Activated naive CD8-positive, alpha-beta T cell treated with anti-CD3 and anti-CD28 coated beads, Interleukin-2, amount 50 U/mL, for 24 hours (primary cell): ENCODE data around the gene DCDC2B.
A peak's percentile ranks its signal among the peaks of the same experiment; 100 is the strongest.

Source experiments
- ATAC-seq: fragments of 150-1000 bp; cut with Tn5 transposase; one replicate; pipeline ENCODE4 v1.10.0; 2021
- DNase-seq: peaks from one replicate; pipeline ENCODE4 v3.0.0; 2021
- H3K27ac Mint-ChIP-seq: one replicate; pipeline ENCODE4 v1.8.0; 2021; ENCODE audit warnings: mild to moderate bottlenecking, mixed read lengths
- H3K27me3 Mint-ChIP-seq: one replicate; pipeline ENCODE4 v1.8.0; 2021; ENCODE audit warnings: mixed read lengths
- H3K36me3 Mint-ChIP-seq: one replicate; pipeline ENCODE4 v1.8.0; 2021; ENCODE audit warnings: low read depth, mixed read lengths
- H3K4me1 Mint-ChIP-seq: one replicate; pipeline ENCODE4 v1.8.0; 2021; ENCODE audit warnings: mixed read lengths
- H3K4me3 Mint-ChIP-seq: one replicate; pipeline ENCODE4 v1.8.0; 2021; ENCODE audit warnings: mild to moderate bottlenecking, moderate library complexity, mixed read lengths
- H3K9me3 Mint-ChIP-seq: one replicate; pipeline ENCODE4 v1.8.0; 2021; ENCODE audit warnings: mixed read lengths

The DCDC2B gene

DNA sequence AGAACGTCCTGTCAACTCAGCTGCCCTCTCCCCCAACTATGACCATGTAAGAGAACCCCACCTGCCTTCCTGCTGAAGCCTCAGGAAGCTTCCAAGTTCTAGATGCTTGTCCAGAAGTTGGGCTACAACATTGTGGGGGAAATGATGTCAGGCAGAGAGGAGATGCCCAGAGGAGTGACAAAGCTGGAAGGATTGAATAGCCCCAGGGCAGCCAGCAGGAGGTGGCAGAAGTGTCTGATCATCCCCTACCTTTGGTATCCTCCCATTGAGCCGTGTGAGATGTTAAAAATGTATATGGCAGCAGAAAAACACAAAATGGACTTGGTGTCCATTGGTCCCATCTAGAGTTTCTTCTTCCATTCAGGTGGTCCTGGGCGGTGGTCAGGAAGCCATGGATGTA is 19.9 kb downstream of the DCDC2B start:
- Mint-ChIP-seq H3K4me3 (no peak overlapping the region), H3K4me1 (peaks cover 15% of the 10 kb centered on the region), H3K9me3 (no peaks in the 10 kb centered on the region), H3K36me3 (peaks cover 43% of the 10 kb centered on the region), H3K27ac (no peak overlapping the region), H3K27me3 (no peaks in the 10 kb centered on the region)
- DNase-seq (no peak), ATAC-seq (no peak)

DNA sequence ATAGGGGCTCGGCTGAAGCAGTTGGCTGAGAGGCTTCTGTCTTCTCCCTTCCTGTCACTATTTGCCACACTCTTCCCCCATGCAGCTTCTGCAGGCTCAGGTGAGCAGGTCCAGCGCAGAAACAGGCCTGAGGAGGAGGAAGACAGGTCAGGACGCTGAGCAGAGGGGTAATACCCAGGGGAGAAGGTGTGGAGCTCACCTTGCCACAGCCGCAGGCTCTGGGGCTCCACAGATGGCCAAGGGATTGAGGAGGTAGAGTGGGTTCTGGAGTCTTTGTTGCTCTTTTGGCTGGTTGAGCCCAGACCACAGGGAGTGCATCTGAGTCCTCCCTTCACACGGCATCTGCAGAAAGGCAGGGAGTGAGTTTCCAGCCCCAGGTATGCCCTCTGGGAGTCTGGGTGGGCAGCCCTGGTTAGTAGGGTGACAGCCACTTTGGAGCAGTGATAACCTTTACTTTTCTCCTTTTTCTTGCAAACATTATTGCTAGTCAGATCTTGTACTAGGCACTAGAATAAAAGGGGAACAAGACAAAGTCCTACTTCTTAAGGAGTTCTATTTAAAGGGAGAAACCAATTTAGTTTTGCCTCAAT is 23.0 kb downstream of the DCDC2B start:
- no peak overlapping the region for H3K27ac Mint-ChIP-seq

DNA sequence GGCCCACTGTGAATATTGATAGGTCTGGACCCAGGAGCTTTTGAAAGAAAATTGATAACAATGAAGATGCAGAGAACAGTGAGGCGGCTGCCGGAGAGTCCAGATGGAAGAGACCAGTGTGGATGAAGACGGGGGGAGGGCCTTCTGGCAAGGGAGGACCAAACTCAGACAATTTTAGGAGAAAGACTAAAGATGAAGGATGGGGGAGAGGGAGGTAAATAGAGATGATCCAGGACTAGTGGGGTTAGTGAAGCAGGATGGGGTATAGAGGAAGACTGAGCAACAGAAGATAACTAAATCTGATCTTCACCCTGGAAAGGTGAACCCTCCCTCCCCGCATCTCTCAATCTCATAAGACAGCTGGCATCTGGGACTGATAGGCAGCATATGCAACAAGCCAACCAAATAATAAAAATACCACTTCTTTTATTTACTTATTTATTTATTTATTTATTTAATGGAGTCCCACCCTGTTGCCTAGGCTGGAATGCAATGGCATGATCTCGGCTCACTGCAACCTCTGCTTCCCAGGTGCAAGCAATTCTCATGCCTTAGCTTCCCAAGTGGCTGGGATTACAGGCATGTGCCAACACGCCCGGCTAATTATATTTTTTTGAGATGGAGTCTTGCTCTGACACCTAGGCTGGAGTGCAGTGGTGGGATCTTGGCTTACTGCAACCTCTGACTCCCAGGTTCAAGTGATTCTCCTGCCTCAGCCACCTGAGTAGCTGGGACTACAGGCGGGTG is 23.8 kb downstream of the DCDC2B start:
- ATAC-seq (no peak), DNase-seq (no peak)
- H3K27ac Mint-ChIP-seq: no peak overlapping the region
- no peak overlapping the region for H3K4me3 Mint-ChIP-seq
- no peaks in the 10 kb centered on the region for H3K9me3 Mint-ChIP-seq
- no peaks in the 10 kb centered on the region for H3K27me3 Mint-ChIP-seq
- H3K4me1 Mint-ChIP-seq: no peaks in the 10 kb centered on the region
- H3K36me3 Mint-ChIP-seq: peaks cover 21% of the 10 kb centered on the region

More for the DNA sequence above, 23.0 kb downstream of the DCDC2B start:
- DNase-seq (no peak), ATAC-seq (no peak)
- H3K9me3 Mint-ChIP-seq: no peaks in the 10 kb centered on the region
- no peak overlapping the region for H3K4me3 Mint-ChIP-seq
- H3K4me1 Mint-ChIP-seq: no peaks in the 10 kb centered on the region
- H3K27me3 Mint-ChIP-seq: no peaks in the 10 kb centered on the region
- H3K36me3 Mint-ChIP-seq: peaks cover 27% of the 10 kb centered on the region

DNA sequence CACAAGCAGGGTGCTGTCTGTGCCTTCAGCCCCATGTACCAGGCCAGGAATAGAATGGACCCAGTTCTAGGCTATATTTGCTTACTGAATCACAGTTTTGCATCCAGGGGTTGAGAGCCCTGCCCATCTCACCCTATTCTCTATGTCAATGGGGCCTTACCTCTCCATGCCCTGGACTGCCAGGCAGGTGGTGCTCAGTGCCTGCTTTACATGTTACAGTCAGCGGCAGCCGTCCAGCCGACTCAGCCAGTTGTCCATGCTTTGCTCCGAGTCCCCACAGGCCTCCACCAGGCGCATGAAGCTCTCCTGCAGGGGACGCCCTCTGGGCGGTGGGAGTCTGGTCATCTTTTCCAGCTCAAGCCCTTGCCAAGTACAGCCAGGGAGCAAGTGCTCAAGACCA is 25.9 kb downstream of the DCDC2B start:
- no peaks in the 10 kb centered on the region for H3K4me1 Mint-ChIP-seq
- ATAC-seq (no peak), DNase-seq (no peak)
- no peak overlapping the region for H3K4me3 Mint-ChIP-seq
- H3K36me3 Mint-ChIP-seq: peaks cover 5% of the 10 kb centered on the region
- no peaks in the 10 kb centered on the region for H3K27me3 Mint-ChIP-seq
- H3K27ac Mint-ChIP-seq: no peak overlapping the region
- no peaks in the 10 kb centered on the region for H3K9me3 Mint-ChIP-seq

DNA sequence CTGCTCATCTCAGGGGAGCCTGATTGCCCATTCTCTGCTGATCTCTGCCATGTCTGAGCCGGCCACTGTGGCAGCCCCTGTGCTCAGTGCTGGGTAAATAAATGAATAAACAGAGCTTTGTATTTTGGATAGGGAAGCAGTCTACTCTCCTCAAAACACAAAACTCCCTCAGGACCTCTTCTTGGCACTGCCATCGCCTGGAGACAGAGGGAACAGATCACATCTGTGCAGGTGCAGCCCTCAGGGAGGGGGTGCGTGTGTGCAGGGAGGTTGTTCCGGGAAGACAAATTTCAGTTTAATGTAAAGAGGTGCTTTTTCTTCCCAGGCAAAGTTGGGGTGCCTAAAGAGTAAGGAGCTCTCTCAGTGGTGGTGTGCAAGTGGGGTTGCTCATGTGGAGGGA is 30.4 kb downstream of the DCDC2B start:
- no peaks in the 10 kb centered on the region for H3K9me3 Mint-ChIP-seq
- no peaks in the 10 kb centered on the region for H3K36me3 Mint-ChIP-seq
- H3K27me3 Mint-ChIP-seq: no peaks in the 10 kb centered on the region
- no peak overlapping the region for H3K27ac Mint-ChIP-seq
- no peak overlapping the region for H3K4me3 Mint-ChIP-seq
- no peak for DNase-seq
- ATAC-seq: no peak
- peaks cover 23% of the 10 kb centered on the region for H3K4me1 Mint-ChIP-seq

DNA sequence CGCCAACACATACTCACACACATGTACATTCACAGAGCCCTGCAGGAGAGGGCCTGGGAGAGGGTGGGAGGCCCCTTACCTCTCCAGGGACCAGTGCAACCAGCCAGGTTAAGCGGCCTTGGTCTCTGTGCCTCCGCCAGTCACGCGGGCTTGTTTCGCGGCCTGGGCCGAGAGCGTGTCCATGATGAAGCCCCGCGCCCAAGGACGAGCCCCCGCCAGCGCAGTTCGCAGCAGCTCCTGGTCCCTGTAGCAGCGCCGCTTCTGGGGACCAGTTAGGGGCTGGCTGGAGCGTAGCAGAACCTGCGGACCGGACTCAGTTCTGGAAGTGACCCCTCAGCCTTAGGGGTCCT is 30.9 kb downstream of the DCDC2B start:
- Mint-ChIP-seq H3K27me3 (no peaks in the 10 kb centered on the region), H3K9me3 (no peaks in the 10 kb centered on the region), H3K4me3 (peak overlapping the region; percentile 78), H3K27ac (no peak overlapping the region), H3K36me3 (no peaks in the 10 kb centered on the region), H3K4me1 (peaks cover 23% of the 10 kb centered on the region)
- DNase-seq: no peak
- no peak for ATAC-seq

DNA sequence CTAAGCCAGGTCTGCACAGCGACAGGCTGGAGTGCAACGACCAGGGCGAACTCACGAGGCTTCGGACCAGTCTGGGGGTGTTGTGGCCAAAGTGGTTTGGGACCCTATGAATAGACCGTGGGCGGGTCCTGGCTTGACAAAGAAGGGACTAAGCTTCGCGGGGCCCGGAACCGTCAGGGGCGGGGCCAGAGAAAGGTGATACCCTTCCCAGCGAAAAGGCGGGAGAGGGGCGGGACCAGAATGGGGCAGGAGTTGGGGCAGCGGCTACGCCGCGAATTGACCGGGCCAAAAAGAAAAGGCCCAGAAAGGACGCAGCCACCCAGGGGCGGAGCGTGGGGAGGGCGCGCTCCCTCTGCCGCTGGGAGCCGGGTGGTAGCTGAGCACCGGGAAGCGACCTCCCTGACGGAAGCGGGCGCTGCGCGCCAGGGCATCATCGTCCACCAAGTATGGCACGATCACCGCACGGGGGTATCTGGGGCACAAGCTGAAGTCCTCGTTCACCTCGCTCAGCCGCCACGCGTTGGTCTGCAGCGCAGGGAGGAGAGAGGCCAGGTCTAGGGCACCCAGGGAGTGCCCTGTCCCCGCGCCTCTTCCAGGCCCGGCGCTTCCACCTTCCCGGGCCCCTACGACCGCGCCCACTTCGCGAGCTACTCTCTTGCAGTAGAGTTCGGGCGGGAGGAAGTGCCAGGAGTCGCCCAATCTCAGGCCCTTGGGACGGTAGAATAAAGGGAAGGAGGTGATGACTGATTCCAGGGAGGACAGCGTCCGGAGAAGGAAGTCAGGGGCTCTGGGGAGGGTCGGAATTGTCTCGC is 31.5 kb downstream of the DCDC2B start:
- Mint-ChIP-seq H3K4me3 (peak overlapping the region; percentile 78), H3K9me3 (no peaks in the 10 kb centered on the region), H3K27me3 (no peaks in the 10 kb centered on the region), H3K36me3 (no peaks in the 10 kb centered on the region), H3K4me1 (peaks cover 23% of the 10 kb centered on the region), H3K27ac (peak overlapping the region; percentile 60)
- ATAC-seq (peak; percentile 55), DNase-seq (peak; percentile 60)

DNA sequence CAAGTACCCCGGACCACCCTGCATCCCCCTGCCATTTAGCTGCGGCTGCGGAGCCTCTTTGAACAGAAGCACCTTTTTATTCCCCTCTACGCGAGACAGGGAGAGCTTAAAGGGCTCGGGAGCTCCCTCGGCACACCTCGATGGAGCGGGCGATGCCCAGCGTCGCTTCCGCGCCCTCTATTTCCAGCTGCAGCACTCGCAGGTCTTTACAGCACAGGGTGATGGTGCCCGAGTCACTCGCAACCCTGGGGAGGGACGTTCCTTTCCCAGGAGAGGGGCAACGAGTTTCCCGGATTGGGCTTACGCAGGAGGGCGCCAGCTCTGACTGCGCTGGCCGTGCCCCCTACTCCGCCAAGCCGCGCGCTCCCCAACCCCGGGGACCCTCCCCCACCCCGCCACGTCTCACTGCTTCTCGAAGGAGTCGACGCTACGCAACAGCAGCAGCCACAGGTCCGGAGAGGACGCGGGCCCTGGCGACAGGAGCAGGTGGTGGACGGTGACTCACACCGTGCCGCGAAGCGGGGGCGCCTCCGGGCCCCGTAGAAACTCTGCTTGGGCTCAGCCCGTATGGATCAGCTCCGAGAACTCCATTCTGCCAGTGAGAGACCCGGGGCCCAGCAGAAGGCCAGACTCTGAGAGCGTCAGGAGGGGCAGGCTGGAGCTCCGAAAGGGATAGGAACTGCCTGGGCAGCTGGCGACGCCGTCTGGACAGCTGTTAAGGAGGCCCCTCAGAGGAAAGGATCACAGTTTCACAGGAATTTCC is 32.3 kb downstream of the DCDC2B start:
- DNase-seq (peak; percentile 55), ATAC-seq (peak; percentile 69)
- Mint-ChIP-seq H3K9me3 (no peaks in the 10 kb centered on the region), H3K27me3 (no peaks in the 10 kb centered on the region), H3K36me3 (no peaks in the 10 kb centered on the region), H3K4me1 (peaks cover 23% of the 10 kb centered on the region), H3K27ac (peak overlapping the region; percentile 60), H3K4me3 (peak overlapping the region; percentile 78)

DNA sequence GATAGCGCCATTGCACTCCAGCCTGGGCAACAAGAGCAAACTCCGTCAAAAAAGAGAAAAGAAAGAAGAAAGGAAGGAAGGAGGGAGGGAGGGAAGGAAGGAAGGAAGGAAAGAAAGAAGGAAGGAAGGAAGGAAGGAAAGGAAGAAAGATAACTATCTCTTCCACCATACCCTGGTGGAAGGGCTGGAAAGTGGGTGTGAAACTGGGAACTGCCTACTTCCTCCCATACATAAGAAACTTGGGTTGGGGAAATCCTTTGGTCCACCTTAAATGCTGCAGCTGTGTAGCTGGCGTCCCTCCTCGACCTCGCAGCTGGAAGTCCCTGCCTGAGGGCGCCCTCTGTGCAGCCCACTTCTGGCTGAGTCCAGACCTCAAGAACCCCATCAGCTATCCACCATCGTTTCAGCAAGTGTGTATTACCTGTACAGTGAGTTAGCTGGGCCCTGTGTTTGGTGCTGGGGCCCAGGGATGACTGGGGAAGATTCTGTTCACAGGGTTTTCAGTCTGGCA is 33.5 kb downstream of the DCDC2B start:
- Mint-ChIP-seq H3K27me3 (no peaks in the 10 kb centered on the region), H3K4me1 (peaks cover 30% of the 10 kb centered on the region), H3K27ac (no peak overlapping the region), H3K36me3 (no peaks in the 10 kb centered on the region), H3K9me3 (no peaks in the 10 kb centered on the region), H3K4me3 (no peak overlapping the region)
- DNase-seq (no peak), ATAC-seq (no peak)

DNA sequence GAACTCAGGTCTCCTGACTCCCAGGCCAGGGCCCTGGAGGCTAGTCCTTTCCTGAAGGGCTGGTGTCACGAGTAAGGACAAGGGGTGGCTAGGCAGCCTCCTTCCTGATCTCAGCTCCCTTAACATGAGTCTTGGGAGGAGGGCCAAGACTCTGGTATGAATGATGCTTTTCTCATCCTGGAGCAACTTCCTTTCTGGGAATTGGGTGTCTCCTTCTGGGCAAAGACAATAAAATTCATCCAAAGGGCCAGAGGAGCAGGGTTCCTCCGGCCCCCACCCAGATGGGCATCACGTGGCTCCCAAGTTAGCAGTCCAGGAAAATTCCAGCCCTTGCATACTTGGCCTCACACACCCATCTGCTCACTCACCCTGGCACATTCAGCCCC is 38.0 kb downstream of the DCDC2B start, which contains the start of gene FAM167B:
Gene FAM167B (plus strand): TSS at position 335 of the 386 bp plus-strand sequence. CDS start 200 bp downstream, outside the sequence.
- Mint-ChIP-seq H3K36me3 (peaks cover 4% of the 10 kb centered on the region), H3K4me1 (peaks cover 55% of the 10 kb centered on the region), H3K27me3 (no peaks in the 10 kb centered on the region), H3K27ac (peak within 1 kb of the TSS; percentile 96), H3K9me3 (no peaks in the 10 kb centered on the region), H3K4me3 (peak within 1 kb of the TSS; percentile 65)
- no peak for DNase-seq
- ATAC-seq: no peak

DNA sequence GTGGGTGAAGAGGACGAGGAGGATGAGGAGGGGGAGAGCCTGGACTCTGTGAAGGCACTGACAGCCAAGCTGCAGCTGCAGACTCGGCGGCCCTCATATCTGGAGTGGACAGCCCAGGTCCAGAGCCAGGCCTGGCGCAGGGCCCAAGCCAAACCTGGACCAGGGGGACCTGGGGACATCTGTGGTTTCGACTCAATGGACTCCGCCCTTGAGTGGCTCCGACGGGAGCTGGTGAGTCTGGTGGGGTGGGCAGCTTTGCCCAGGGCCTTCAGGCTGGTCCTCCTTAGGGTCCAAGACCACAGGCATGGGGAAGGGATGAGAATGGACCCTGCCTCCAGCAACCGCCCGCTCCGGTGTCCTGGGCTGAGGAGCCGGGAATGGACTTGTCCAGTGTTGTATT is 38.6 kb downstream of the DCDC2B start:
- Mint-ChIP-seq H3K4me1 (peaks cover 57% of the 10 kb centered on the region), H3K27me3 (no peaks in the 10 kb centered on the region), H3K27ac (peak overlapping the region; percentile 96), H3K9me3 (no peaks in the 10 kb centered on the region), H3K36me3 (peaks cover 8% of the 10 kb centered on the region), H3K4me3 (no peak overlapping the region)
- ATAC-seq (no peak), DNase-seq (no peak)

DNA sequence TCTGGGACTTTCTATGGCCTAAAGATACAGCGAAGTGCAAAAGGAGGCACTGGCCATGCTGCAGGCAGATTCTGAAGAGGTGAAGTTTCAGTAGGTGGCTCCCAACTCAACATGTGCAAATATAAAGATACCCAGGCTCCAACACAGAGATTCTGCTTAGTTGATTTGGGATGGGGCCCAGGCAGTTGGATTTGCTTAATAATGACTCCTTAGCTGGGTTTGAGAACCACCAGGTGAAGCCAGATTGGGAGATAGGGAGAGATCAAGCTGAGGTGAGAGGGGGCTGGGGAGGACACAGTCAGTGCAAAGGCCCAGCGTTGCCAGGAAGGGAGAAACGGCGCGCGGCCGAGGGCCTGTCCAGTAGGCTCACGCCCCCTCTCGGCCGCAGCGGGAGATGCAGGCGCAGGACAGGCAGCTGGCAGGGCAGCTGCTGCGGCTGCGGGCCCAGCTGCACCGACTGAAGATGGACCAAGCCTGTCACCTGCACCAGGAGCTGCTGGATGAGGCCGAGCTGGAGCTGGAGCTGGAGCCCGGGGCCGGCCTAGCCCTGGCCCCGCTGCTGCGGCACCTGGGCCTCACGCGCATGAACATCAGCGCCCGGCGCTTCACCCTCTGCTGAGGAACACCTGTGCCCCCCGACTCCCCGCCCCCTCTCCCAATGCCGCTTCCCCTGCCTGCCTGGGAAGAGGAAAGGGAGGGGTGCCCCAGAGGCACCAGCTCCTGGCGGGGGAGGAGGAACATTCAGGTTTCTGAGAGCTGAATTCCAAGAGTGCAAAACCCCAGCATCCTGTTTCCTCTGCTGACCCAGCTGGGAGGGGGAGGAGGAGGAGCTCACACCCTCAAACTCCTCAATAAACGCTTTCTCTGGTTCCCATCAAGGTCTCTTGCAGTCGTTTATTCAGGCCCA is 39.3 kb downstream of the DCDC2B start:
- peak; percentile 26 for ATAC-seq
- peaks cover 60% of the 10 kb centered on the region for H3K4me1 Mint-ChIP-seq
- peaks cover 15% of the 10 kb centered on the region for H3K36me3 Mint-ChIP-seq

DNA sequence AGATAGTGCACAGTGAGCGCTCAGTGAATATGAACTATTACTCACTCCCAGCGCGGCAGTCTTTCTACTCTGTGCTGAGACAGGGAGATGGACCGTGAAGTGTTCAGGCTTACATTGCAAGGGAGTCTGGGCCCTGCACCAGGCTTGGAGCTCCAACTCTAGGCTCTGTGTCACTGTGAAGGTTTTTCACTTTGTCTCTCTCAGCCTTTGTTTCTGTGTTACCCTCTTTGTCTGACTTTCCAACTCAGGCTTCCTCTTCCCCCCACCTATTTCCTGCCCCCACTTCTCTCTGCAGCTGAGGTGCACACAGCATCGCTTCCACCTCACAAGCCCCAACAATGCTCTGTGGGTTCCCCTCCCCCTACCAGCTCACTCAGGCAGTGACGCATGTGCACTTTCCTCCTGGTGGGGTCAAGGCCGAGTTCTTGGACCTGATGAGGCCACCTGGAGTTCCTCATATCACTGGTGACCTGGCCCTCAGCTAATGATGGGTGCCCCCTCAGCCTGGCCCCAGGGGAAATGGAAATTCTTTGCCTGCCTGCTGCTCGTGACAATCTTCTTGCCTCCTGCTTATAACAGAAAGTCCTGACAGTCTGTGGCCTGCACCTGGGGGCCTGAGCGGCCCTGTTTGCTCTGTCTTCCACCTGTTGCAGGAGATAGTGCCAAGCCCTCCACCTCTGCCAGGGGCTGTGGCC is 41.1 kb downstream of the DCDC2B start:
- peak; percentile 82 for DNase-seq
- no peaks in the 10 kb centered on the region for H3K9me3 Mint-ChIP-seq
- H3K36me3 Mint-ChIP-seq: peaks cover 21% of the 10 kb centered on the region
- peak; percentile 68 for ATAC-seq
- peaks cover 73% of the 10 kb centered on the region for H3K4me1 Mint-ChIP-seq
- peak overlapping the region; percentile 92 for H3K4me3 Mint-ChIP-seq
- H3K27ac Mint-ChIP-seq: peak overlapping the region; percentile 97
- H3K27me3 Mint-ChIP-seq: no peaks in the 10 kb centered on the region

More for the DNA sequence above, 39.3 kb downstream of the DCDC2B start:
- Mint-ChIP-seq H3K9me3 (no peaks in the 10 kb centered on the region), H3K27ac (peak overlapping the region; percentile 96), H3K27me3 (no peaks in the 10 kb centered on the region), H3K4me3 (peak overlapping the region; percentile 65)
- peak; percentile 91 for DNase-seq
